Hepatocyte (in vitro differentiated cells): ENCODE data around the gene RPGRIP1. TPM values are rescaled to one million over a fixed set of nuclear protein-coding genes. Genes with fewer than 3 reads are reported as not detected.
A peak's percentile ranks its signal among the peaks of the same experiment; 100 is the strongest.

Experiments used
- DNase-seq: peaks from one replicate; pipeline ENCODE4 v3.0.0-alpha.2; 2016; ENCODE audit warnings: low spot score
- H2AFZ ChIP-seq: fragments of 200-600 bp; sonication (generic); 2 replicates; pipeline ENCODE4 v1.6.0; 2016; ENCODE audit warnings: antibody characterized with exemption, mild to moderate bottlenecking
- H3K27ac ChIP-seq: fragments of 200-600 bp; sonication (generic); 2 replicates; pipeline ENCODE4 v1.5.1; 2016; ENCODE audit warnings: mild to moderate bottlenecking
- H3K27me3 ChIP-seq: fragments of 200-600 bp; sonication (generic); 2 replicates; pipeline ENCODE4 v1.6.1; 2016
- H3K36me3 ChIP-seq: fragments of 200-600 bp; sonication (generic); replicated peaks from 2 replicates; pipeline ENCODE4 v1.5.1; 2016; ENCODE audit warnings: low read depth; ENCODE audit not compliant: insufficient read depth
- H3K4me1 ChIP-seq: fragments of 200-600 bp; sonication (generic); 2 replicates; pipeline ENCODE4 v1.5.1; 2016; ENCODE audit warnings: mild to moderate bottlenecking, moderate library complexity; ENCODE audit not compliant: insufficient read depth
- H3K4me2 ChIP-seq: fragments of 200-600 bp; sonication (generic); 2 replicates; pipeline ENCODE4 v1.6.0; 2016
- H3K4me3 ChIP-seq: fragments of 200-600 bp; sonication (generic); 2 replicates; pipeline ENCODE4 v1.5.1; 2016; ENCODE audit warnings: mild to moderate bottlenecking
- H3K79me2 ChIP-seq: fragments of 200-600 bp; sonication (generic); 2 replicates; pipeline ENCODE4 v1.6.0; 2017; ENCODE audit warnings: mild to moderate bottlenecking
- H3K9me2 ChIP-seq: fragments of 200-600 bp; sonication (generic); replicated peaks from 2 replicates; pipeline ENCODE4 v1.6.0; 2017; ENCODE audit warnings: mild to moderate bottlenecking; ENCODE audit not compliant: insufficient read depth
- H3K9me3 ChIP-seq: fragments of 200-600 bp; sonication (generic); 2 replicates; pipeline ENCODE4 v1.5.1; 2016; ENCODE audit warnings: low read depth, mild to moderate bottlenecking
- H4K20me1 ChIP-seq: fragments of 200-600 bp; sonication (generic); 2 replicates; pipeline ENCODE4 v1.6.0; 2016; ENCODE audit warnings: mild to moderate bottlenecking; ENCODE audit not compliant: insufficient read depth, poor library complexity, severe bottlenecking
- CTCF ChIP-seq: fragments of 200-600 bp; sonication (generic); IDR thresholded peaks from 2 replicates; pipeline ENCODE4 v1.5.1; 2016; ENCODE audit warnings: antibody characterized with exemption, mild to moderate bottlenecking; ENCODE audit not compliant: poor library complexity
- EZH2 ChIP-seq: fragments of 200-600 bp; sonication (generic); IDR thresholded peaks from 2 replicates; pipeline ENCODE4 v1.6.1; 2016; ENCODE audit warnings: antibody characterized with exemption, mild to moderate bottlenecking, borderline replicate concordance
- EZH2phosphoT487 ChIP-seq: fragments of 200-600 bp; sonication (generic); IDR thresholded peaks from one replicate; pipeline ENCODE4 v1.6.1; 2018; ENCODE audit warnings: antibody characterized with exemption, mild to moderate bottlenecking, low read depth, moderate library complexity; ENCODE audit not compliant: unreplicated experiment, severe bottlenecking
- WGBS: methylation state at CpG from one replicate; pipeline ENCODE4 v1.1.6; 2016; ENCODE audit warnings: low lambda C conversion rate; ENCODE audit errors: missing lambda C conversion rate; 5-methylcytosine and 5-hydroxymethylcytosine counted together
- polyA plus RNA-seq: library from polyadenylated mRNA; unstranded; fragments of >200 nt; fragmentation: Nextera tagmentation; extraction: Ambion mirVana; gene quantifications from 2 replicates; pipeline ENCODE4 v1.2.1, GENCODE V29; 2016
- total RNA-seq: library from RNA; depleted of rRNA; stranded (reverse); fragments of >200 nt; gene quantifications from 2 replicates; pipeline ENCODE4 v1.2.3, GENCODE V29; 2014

Gene RPGRIP1
- total and polyA plus RNA-seq, 2 experiments from 2014 or later = 0.07 TPM; not detected in 1

- no peaks in the 10 kb centered on the region for H3K27me3 ChIP-seq
- H4K20me1 ChIP-seq = peaks cover 100% of the 10 kb centered on the region
These were observed 39.5 kb upstream of the RPGRIP1 start for GRCh38 chr14:21240417-21240816.

GRCh38 chr14:21241218-21241819 lies 38.6 kb upstream of the RPGRIP1 start:
- 81% methylated on average over 1 of the region's 1 CpG for WGBS
- H3K27me3 ChIP-seq = no peaks in the 10 kb centered on the region
- H3K79me2 ChIP-seq = peaks cover 99% of the 10 kb centered on the region
- H3K4me2 ChIP-seq = no peak overlapping the region
- no peak for TF ChIP-seq EZH2
- TF ChIP-seq EZH2phosphoT487 = no peak
- peak; percentile 49 for TF ChIP-seq CTCF
- H3K4me1 ChIP-seq = no peaks in the 10 kb centered on the region
- no peaks in the 10 kb centered on the region for H3K9me3 ChIP-seq
- peak; percentile 21 for DNase-seq
- H3K27ac ChIP-seq = peak overlapping the region; percentile 27
- H4K20me1 ChIP-seq = peaks cover 100% of the 10 kb centered on the region
- no peaks in the 10 kb centered on the region for H3K9me2 ChIP-seq
- H3K4me3 ChIP-seq = no peak overlapping the region
- no peaks in the 10 kb centered on the region for H3K36me3 ChIP-seq
- H2AFZ ChIP-seq = no peak overlapping the region

More at GRCh38 chr14:21240417-21240816, 39.5 kb upstream of the RPGRIP1 start:
- TF ChIP-seq CTCF (no peak), EZH2 (no peak), EZH2phosphoT487 (no peak)
- Histone ChIP-seq H3K9me3 (no peaks in the 10 kb centered on the region), H3K4me3 (no peak overlapping the region), H3K4me2 (no peak overlapping the region), H2AFZ (no peak overlapping the region), H3K27ac (no peak overlapping the region), H3K79me2 (peaks cover 99% of the 10 kb centered on the region), H3K4me1 (no peaks in the 10 kb centered on the region), H3K36me3 (no peaks in the 10 kb centered on the region), H3K9me2 (no peaks in the 10 kb centered on the region)
- no peak for DNase-seq
- WGBS = 92% methylated on average over 2 of the region's 2 CpGs

GRCh38 chr14:21244544-21244943 lies 35.3 kb upstream of the RPGRIP1 start:
- Histone ChIP-seq H3K27ac (no peak overlapping the region), H4K20me1 (peaks cover 100% of the 10 kb centered on the region), H3K79me2 (peaks cover 99% of the 10 kb centered on the region), H3K4me3 (no peak overlapping the region), H2AFZ (no peak overlapping the region), H3K9me2 (no peaks in the 10 kb centered on the region), H3K27me3 (no peaks in the 10 kb centered on the region), H3K36me3 (no peaks in the 10 kb centered on the region), H3K4me2 (no peak overlapping the region), H3K9me3 (no peaks in the 10 kb centered on the region), H3K4me1 (peaks cover 5% of the 10 kb centered on the region)
- TF ChIP-seq CTCF (no peak), EZH2 (no peak), EZH2phosphoT487 (no peak)
- DNase-seq = no peak
- 91% methylated on average over 7 of the region's 7 CpGs for WGBS

GRCh38 chr14:21245813-21246212 lies 34.1 kb upstream of the RPGRIP1 start:
- Histone ChIP-seq H3K9me2 (no peaks in the 10 kb centered on the region), H3K4me1 (peaks cover 5% of the 10 kb centered on the region), H2AFZ (no peak overlapping the region), H4K20me1 (peaks cover 100% of the 10 kb centered on the region), H3K9me3 (no peaks in the 10 kb centered on the region), H3K27me3 (no peaks in the 10 kb centered on the region), H3K36me3 (no peaks in the 10 kb centered on the region), H3K79me2 (peaks cover 99% of the 10 kb centered on the region), H3K4me3 (no peak overlapping the region), H3K27ac (no peak overlapping the region), H3K4me2 (no peak overlapping the region)
- TF ChIP-seq CTCF = no peak
- TF ChIP-seq EZH2phosphoT487 = no peak
- TF ChIP-seq EZH2 = no peak
- WGBS = 97% methylated on average over 7 of the region's 7 CpGs
- no peak for DNase-seq
